ENCODE data around the gene BAZ2A.

DNA sequence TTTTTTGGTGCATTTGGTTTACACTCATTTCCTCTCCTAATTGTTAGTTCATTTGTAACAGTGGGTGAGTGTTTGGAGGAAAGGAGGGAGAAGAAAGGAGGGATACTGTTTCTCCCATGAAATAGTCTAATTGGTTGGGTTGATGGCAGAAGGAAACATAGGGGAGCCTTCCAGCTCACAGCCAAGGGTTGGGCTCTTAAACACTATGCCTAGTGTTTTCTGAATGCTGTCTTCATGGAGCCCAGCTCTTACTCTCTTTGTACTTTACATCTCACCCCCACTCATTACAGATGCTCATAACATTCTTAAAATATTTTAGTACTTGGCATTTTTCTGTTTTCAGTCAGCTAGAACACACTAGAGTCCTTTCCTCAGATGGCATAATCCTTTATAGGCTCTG is 38.2 kb downstream of the BAZ2A start:
- TF ChIP-seq EZH2 (IDR thresholded peaks at IDR 0.05; ENCODE audit: low read length) = no peak
- TF ChIP-seq, protein P1, sequence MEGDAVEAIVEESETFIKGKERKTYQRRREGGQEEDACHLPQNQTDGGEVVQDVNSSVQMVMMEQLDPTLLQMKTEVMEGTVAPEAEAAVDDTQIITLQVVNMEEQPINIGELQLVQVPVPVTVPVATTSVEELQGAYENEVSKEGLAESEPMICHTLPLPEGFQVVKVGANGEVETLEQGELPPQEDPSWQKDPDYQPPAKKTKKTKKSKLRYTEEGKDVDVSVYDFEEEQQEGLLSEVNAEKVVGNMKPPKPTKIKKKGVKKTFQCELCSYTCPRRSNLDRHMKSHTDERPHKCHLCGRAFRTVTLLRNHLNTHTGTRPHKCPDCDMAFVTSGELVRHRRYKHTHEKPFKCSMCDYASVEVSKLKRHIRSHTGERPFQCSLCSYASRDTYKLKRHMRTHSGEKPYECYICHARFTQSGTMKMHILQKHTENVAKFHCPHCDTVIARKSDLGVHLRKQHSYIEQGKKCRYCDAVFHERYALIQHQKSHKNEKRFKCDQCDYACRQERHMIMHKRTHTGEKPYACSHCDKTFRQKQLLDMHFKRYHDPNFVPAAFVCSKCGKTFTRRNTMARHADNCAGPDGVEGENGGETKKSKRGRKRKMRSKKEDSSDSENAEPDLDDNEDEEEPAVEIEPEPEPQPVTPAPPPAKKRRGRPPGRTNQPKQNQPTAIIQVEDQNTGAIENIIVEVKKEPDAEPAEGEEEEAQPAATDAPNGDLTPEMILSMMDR (optimal IDR thresholded peaks at IDR 0.05 in 1 of 3, IDR thresholded peaks at IDR 0.05 in 1 of 3, conservative IDR thresholded peaks at IDR 0.05 in 1 of 3; ENCODE audit: extremely low read depth in 1 of 3, insufficient read depth in 2 of 3, low read length in 3 of 3) = no peak
